Effector CD8-positive, alpha-beta T cell (primary cell): Measurements from ENCODE around the gene FAM219B.
"Not testable (repeated sequence)": the region's sequence is repeated elsewhere in the genome, so short reads cannot be mapped to it uniquely, and the experiment has no call there.

Source experiments
- DNase-seq: peaks from one replicate; lab custom pipeline; 2025; lab: John Stamatoyannopoulos, UW
- total RNA-seq, 4 experiments: gene quantifications; one replicate each; lab custom pipeline; 2026; lab: John Stamatoyannopoulos, UW

FAM219B gene
- 89.0 to 135 (median 103) reads per million in 4 experiments for total RNA-seq

GRCh38 chr15:74906450-74907162, at the start of gene FAM219B:
Gene FAM219B (minus strand): TSS chr15:74906851. CDS start chr15:74906800, 51 bp downstream.
- DNase-seq: peak; percentile 48

GRCh38 chr15:74955796-74956647, 49.4 kb upstream of the FAM219B start:
- peak; percentile 26 for DNase-seq

- no peak for DNase-seq
Observed at GRCh38 chr15:74955017-74955416, 48.4 kb upstream of the FAM219B start.

GRCh38 chr15:74954515-74954914, 47.9 kb upstream of the FAM219B start:
- no peak for DNase-seq

DNA sequence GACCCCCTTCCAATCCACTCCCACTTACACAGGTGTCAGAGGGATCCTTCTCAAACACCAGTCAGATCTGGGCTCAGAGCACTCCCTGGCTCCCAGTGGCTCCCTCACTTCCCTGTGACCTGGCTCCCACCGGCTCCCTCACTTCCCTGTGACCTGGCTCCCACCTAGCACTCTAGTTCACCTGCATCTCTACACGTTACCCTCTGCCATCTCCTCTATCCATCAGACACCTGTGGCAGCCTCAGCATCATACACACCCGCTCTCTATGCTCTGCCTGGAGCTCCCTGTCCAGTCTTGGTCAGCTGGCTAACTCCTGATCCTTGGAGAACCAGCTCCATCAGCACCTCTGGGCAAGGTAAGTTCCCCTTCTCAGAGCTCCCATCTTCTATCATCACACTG, 44.4 kb upstream of the FAM219B start:
- DNase-seq: no peak

DNA sequence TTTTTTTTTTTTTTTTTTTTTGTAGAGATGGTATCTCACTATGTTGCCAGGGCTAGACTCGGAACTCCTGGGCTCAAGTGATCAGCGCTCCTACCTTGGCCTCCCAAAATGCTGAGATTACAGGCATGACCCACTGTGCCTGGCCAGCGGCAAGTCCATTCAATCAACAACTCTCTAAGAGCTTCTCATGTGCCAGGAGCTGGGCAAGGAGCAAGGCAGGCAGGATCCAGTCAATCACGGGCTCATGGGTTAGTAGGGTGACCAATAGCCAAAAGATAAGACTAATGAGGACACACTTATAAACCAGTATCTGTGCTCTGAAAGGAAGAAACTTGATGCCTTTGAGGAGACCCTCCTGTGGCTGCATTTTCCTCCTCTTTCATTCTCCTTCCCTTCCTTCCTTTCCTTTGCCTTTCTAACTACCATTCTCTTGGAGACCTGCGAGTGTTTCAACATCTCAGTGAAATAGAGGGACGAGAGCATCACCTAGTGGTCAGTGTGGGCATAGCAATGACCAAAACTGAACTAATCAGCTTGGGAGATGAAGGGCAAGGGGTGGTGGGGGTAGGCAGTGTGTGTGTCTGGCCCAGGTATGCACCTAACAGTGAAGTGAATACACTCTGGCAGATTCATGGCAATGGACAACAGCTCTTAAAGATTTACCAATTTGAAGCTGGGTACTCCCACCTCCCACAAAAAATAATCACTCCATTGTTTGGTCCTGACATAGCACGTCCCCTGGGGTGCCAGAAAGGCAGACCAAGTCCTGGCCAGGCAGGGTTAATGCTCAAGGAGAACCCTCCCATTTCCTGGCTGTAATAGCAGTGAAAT, 43.6 kb upstream of the FAM219B start:
- DNase-seq: peak; percentile 69

DNA sequence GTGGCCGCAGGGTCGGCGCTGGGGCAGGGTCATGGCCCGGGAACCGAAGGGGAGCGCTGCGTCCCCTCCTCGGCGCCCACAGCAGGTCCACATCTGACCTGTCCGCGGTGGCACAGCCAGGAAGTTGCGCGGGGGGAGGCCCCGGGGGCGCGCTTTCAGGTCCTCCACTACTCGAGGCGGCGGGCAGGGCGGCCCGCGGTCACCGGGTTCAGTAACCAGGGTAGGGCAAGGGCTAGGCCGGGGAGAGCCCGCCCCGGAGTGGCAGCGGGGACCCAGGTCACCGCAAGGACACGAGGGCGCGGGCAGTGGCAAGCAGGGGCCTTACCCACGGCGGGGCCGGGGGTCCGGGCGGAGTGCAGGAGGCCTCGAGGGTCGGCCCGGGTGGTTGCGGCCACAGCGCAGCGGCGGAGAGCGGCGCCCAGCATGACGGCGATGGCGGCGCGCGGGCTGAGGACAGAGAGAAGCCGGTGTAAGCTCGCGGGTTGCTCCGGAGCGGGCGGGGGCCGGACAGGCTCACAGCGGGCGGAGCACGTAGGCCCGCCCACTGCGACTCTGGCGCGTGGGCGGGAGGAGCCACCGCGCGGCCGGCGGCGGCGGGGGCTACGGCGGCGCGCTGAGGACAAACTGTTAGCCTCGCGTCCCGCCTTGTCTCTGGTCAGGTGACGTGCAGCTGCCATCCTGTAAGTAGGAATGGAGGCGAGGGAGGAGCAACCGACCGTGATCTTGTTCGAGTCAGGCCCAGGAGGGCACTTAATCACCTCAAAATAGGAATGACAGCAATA, 31.1 kb upstream of the FAM219B start, which contains the start of gene COX5A:
Gene COX5A (minus strand): TSS at position 484 of the 782 bp plus-strand sequence. CDS start 59 bp downstream, at position 425.
- DNase-seq: peak; percentile 79

GRCh38 chr15:74937272-74937589, 30.6 kb upstream of the FAM219B start:
- DNase-seq: no peak

- not testable (repeated sequence) for DNase-seq
Observed at GRCh38 chr15:74935193-74935592, 28.5 kb upstream of the FAM219B start.

GRCh38 chr15:74933573-74933972, 26.9 kb upstream of the FAM219B start:
- no peak for DNase-seq

DNA sequence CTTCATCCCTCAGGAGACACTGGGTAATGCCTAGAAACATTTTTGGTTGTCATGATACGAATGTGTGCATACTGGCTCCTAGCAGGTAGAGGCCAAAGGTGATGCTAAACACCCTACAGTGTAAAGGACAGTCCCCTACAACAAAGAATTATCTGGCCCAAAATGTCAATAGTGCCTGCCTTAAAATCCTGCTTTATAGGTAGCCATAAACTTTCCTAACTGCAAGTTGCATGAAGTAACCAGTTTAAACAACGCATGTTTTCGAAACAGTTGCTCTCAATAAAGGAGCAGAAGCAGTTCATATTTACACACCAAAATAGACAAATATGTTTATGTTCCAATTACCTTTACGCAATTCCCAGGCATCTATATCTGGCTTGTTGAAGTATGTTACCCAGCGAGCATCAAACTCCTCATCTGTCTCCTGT, 22.1 kb upstream of the FAM219B start:
- DNase-seq: no peak

DNA sequence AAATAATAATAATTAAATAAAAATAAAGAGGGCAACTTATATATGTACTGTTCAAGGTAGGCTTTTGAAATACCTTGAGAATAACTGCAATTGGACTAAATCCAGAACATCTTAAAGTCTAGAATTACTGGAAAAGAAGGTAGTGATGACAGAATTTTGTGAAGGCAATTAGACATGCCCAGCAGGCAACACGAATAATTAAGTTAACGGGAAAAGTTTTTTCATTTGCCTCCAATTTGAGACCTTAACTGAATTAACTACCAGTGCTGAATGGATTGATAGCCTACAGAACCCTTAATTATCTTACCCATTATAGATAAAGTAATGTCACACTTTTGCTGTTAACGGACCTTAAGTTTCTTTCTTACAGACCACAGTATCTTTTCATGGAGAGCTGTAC, 17.9 kb upstream of the FAM219B start:
- no peak for DNase-seq

DNA sequence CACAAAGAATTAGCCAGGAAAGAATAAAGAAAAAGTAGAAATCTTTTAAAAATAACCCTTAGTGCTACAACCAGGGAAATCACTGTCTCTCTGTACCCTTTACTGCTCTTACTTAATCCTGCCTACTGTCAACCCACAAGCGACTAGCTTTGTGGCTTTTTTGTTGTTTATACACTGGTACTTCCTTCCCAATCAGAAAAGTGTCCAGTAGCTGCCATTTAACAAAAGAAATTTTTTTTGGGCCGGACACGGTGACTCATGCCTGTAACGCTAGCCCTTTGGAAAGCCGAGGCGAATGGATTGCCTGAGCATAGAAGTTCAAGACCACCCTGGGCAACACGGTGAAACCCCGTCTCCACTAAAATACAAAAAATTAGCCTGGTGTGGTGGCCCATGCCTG, 13.8 kb upstream of the FAM219B start:
- DNase-seq: no peak

- DNase-seq: no peak
Observed at GRCh38 chr15:74917676-74918075, 11.0 kb upstream of the FAM219B start.

- not testable (repeated sequence) for DNase-seq
Observed at GRCh38 chr15:74913799-74914198, 7.1 kb upstream of the FAM219B start.

DNA sequence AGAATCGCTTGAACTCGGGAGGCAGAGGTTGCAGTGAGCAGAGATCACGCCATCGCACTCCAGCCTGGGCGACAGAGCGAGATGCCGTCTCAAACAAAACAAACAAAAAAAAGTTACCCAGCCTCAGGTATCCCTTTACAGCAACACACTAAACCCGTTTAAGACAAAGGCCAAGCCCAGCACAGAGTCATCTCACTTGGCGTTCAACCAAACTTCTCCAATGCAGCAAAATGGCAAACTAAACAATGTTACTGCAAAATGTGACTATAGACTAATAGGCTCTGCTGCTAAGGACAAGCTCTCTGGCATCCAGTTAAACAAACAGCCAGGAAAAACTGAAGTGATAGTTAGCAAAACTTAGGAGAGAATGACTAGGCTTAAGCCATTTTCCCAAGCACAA, 6.4 kb upstream of the FAM219B start:
- DNase-seq: no peak

DNA sequence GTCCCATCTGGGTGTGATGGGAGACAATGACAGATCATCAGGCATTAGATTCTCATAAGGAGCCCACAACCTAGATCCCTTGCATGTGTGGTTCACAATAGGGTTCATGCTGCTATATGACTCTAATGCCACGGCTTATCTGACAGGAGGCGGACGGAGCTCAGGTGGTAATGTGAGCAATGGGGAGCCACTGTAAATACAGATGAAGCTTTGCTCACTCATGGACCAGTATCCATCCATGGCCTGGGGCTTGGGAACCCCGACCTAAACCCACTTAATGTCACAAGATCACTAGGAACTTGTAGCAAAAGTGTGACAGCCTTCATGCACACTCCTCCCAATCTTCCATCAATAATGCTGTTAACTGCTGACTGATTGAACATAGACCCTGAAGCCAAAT, 2.0 kb upstream of the FAM219B start:
- no peak for DNase-seq

DNA sequence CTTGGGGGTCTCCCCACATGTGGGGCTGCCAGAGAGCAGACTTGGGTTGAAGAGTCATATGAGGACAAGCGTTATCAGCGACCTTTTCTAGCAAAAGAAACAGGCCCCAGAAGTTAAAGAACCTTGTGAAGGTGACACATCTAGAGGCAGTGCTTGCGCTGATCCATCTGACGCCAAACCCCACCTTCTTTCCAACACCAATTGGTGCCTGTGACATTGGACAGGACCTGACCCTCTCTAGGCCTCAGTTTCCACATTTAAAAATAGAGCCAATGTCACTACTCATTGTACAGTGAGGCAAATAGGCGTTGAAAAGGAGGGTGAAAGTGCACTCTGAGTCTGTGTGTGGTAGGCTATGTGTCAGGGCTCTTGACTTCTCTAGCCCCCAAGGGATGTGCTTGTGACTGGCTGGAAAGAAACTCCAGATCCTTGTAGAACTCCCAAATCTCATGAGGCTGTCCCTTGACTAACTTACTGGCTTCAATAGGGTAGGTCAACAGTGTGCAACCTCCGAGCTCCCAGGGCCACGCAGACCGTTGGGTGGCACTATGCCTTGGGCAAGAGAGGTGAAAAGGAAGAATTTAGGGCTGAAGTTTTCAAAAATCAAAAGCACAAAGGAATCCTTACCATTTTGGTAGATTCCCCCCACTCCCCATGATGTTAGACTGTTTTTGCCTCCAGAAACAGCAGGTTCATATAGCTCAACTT, 666 bp upstream of the FAM219B start:
- no peak for DNase-seq

DNA sequence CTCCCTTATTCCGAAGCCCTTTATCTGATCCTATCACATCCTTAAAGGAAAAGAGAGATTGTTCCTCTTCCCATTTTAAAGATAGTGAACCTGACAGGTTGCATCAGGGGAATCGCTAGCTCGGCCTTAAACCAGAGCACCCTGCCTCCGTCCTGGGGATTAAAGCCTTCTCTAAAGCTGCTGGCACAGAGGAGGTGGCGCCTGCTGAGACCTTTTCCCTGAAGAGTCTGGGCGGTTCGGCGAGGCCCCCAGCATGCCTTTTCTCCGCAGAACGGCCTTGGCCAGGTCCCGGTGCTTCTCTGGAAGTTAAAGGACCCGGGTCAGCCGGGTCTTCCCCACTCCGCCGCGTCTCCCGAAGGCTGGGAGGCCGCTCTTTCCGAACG, 593 bp downstream of the FAM219B start:
- no peak for DNase-seq

GRCh38 chr15:74904190-74904805, 2.4 kb downstream of the FAM219B start:
- DNase-seq: no peak
